HepG2 (cell line): ENCODE results near the gene GPR15LG. TPM values are rescaled to one million over a fixed set of nuclear protein-coding genes. Genes with fewer than 3 reads are reported as not detected.

ENCODE experiments used
- ATAC-seq: fragments of 200-7000 bp; cut with Tn5 transposase; 3 replicates; pipeline ENCODE4 v1.9.1; 2020; ENCODE audit warnings: mild to moderate bottlenecking, moderate library complexity
- BruUV-seq: library from RNA; stranded (reverse); fragments of 400-500 nt; replicated peaks from 2 replicates; lab custom pipeline; 2021; lab: Mats Ljungman, UMichigan
- CTCF ChIA-PET: fragments of 300-600 bp; formaldehyde crosslinking; extraction: SDS; loops from one replicate; lab custom pipeline; 2021; ENCODE audit warnings: low total read pairs, inconsistent platforms, low intra/inter-chr PET ratio; lab: Yijun Ruan, JAX
- POLR2A ChIA-PET: fragments of 350-600 bp; sonication (Branson Sonifier 250); formaldehyde crosslinking; loops from one replicate; lab custom pipeline; 2020; ENCODE audit warnings: antibody characterized with exemption, inconsistent platforms; lab: Yijun Ruan, JAX
- DNase-seq: peaks from one replicate; pipeline ENCODE4 v3.0.0-alpha.2; 2015; ENCODE audit warnings: low spot score
- FAIRE-seq: peaks from 3 replicates; lab custom pipeline; 2011; peaks lifted over from hg19 to GRCh38; lab: Jason Lieb, UNC
- H2AFZ ChIP-seq: one replicate; pipeline ENCODE4 v1.6.1; 2011; ENCODE audit warnings: low read length, inconsistent platforms
- H3K27ac ChIP-seq: fragments of 300-600 bp; 3 replicates; pipeline ENCODE4 v1.8.0; 2011; ENCODE audit warnings: mixed run types, mild to moderate bottlenecking, mixed read lengths, low read length, inconsistent platforms; ENCODE audit not compliant: insufficient read depth; ENCODE audit errors: extremely low read length
- H3K27me3 ChIP-seq, 2 experiments: fragments of 200-600 bp in 1 of 2; 2 replicates in 1 of 2; 3 replicates in 1 of 2; pipeline versions ENCODE4 v1.6.0 to v1.8.0; 2011; ENCODE audit warnings: low read length in 2 of 2, mild to moderate bottlenecking in 2 of 2, moderate library complexity in 2 of 2, inconsistent platforms in 1 of 2; ENCODE audit not compliant: insufficient read depth in 2 of 2, control insufficient read depth in 1 of 2
- H3K36me3 ChIP-seq, 2 experiments: fragments of 200-600 bp in 1 of 2; replicated peaks in 1 of 2; 2 replicates in 1 of 2; 3 replicates in 1 of 2; pipeline versions ENCODE4 v1.5.1 to v1.8.0; 2011; ENCODE audit warnings: low read length in 2 of 2, inconsistent platforms in 1 of 2; ENCODE audit not compliant: insufficient read depth in 2 of 2, control insufficient read depth in 1 of 2
- H3K4me1 ChIP-seq: 2 replicates; pipeline ENCODE4 v1.5.1; 2012; ENCODE audit warnings: low read length, inconsistent platforms; ENCODE audit not compliant: insufficient read depth
- H3K4me2 ChIP-seq: 2 replicates; pipeline ENCODE4 v1.6.0; 2011; ENCODE audit warnings: low read depth, low read length, inconsistent platforms
- H3K4me3 ChIP-seq, 3 experiments: fragments of 200-600 bp in 1 of 3; sonication (generic), shearing (Covaris generic) in 1 of 3; replicated peaks in 1 of 3; 2 replicates each; pipeline ENCODE4 v1.5.1; 2011 to 2016; ENCODE audit warnings: low read length in 3 of 3, inconsistent platforms in 2 of 3, low read depth in 2 of 3, mild to moderate bottlenecking in 2 of 3, control low read depth in 1 of 3, mixed read lengths in 1 of 3; ENCODE audit not compliant: insufficient read depth in 1 of 3
- H3K79me2 ChIP-seq: one replicate; pipeline ENCODE4 v1.6.1; 2011; ENCODE audit warnings: low read length, inconsistent platforms; ENCODE audit not compliant: insufficient read depth
- H3K9ac ChIP-seq: 2 replicates; pipeline ENCODE4 v1.6.0; 2011; ENCODE audit warnings: mild to moderate bottlenecking, low read depth, low read length, inconsistent platforms; ENCODE audit not compliant: insufficient read depth
- H3K9me3 ChIP-seq: 2 replicates; pipeline ENCODE4 v1.5.1; 2012; ENCODE audit warnings: mild to moderate bottlenecking, low read length
- H4K20me1 ChIP-seq: 2 replicates; pipeline ENCODE4 v1.6.0; 2011; ENCODE audit warnings: inconsistent platforms, mild to moderate bottlenecking, low read length, moderate library complexity; ENCODE audit not compliant: insufficient read depth
- AKAP8 ChIP-seq: sonication (generic); formaldehyde crosslinking; IDR thresholded peaks from 2 replicates; pipeline ENCODE4 v1.5.1; 2020; ENCODE audit warnings: mild to moderate bottlenecking, missing genetic modification reagents
- FOXP1 ChIP-seq, 2 experiments: fragments of 450-650 bp in 1 of 2; IDR thresholded peaks; 2 replicates each; pipeline ENCODE4 v1.6.1; 2017 to 2018; ENCODE audit warnings: antibody characterized with exemption in 1 of 2
- HES4 ChIP-seq: sonication (generic); formaldehyde crosslinking; IDR thresholded peaks from 2 replicates; pipeline ENCODE4 v1.9.0; 2021; ENCODE audit warnings: mild to moderate bottlenecking, missing genetic modification reagents, borderline replicate concordance
- KLF16 ChIP-seq, 2 experiments: sonication (generic) in 1 of 2; formaldehyde crosslinking in 1 of 2; IDR thresholded peaks; 2 replicates each; pipeline versions ENCODE4 v1.6.1 to v1.8.0; 2016 to 2023; ENCODE audit warnings: missing genetic modification reagents in 2 of 2, missing compliant biosample characterization in 1 of 2
- MLLT10 ChIP-seq: sonication (generic); formaldehyde crosslinking; IDR thresholded peaks from 2 replicates; pipeline ENCODE4 v1.4.0; 2020; ENCODE audit warnings: missing genetic modification reagents
- MNT ChIP-seq: fragments of 450-650 bp; IDR thresholded peaks from 2 replicates; pipeline ENCODE4 v1.6.1; 2016
- PHF5A ChIP-seq: IDR thresholded peaks from one replicate; pipeline ENCODE4 v1.6.1; 2018; ENCODE audit warnings: low read depth, missing genetic modification reagents; ENCODE audit not compliant: unreplicated experiment
- ZBTB3 ChIP-seq: sonication (generic); formaldehyde crosslinking; IDR thresholded peaks from 2 replicates; pipeline ENCODE4 v1.4.0; 2020; ENCODE audit warnings: low read depth, mild to moderate bottlenecking, moderate library complexity, missing genetic modification reagents, borderline replicate concordance
- ZKSCAN1 ChIP-seq: fragments of 150-350 bp; IDR thresholded peaks from 2 replicates; pipeline ENCODE4 v1.6.1; 2014; ENCODE audit warnings: low read length
- ZNF670 ChIP-seq: sonication (generic); formaldehyde crosslinking; IDR thresholded peaks from 2 replicates; pipeline ENCODE4 v1.8.0; 2022; ENCODE audit warnings: mild to moderate bottlenecking, missing genetic modification reagents, borderline replicate concordance
- ZNF772 ChIP-seq: sonication (generic); formaldehyde crosslinking; IDR thresholded peaks from 2 replicates; pipeline ENCODE4 v1.5.0; 2020; ENCODE audit warnings: mild to moderate bottlenecking, missing genetic modification reagents
- ZNF879 ChIP-seq: sonication (generic); formaldehyde crosslinking; IDR thresholded peaks from 2 replicates; pipeline ENCODE4 v1.8.1; 2023; ENCODE audit warnings: missing genetic modification reagents
- WGBS: methylation state at CpG from one replicate; pipeline ENCODE4 v1.1.6; 2017; ENCODE audit warnings: low lambda C conversion rate; 5-methylcytosine and 5-hydroxymethylcytosine counted together
- in situ Hi-C: cut with HindIII; loops from 2 replicates; pipeline ENCODE4 v1.10.0; 2017; ENCODE audit warnings: low pct_unique_long_range_greater_than_20kb; ENCODE audit not compliant: extremely low pct_ligation_motif_present
- intact Hi-C: fragments of 100-400 bp; cut with micrococcal nuclease; formaldehyde crosslinking; loops from one replicate; pipeline ENCODE4 v1.10.0; 2022; ENCODE audit not compliant: unreplicated experiment
- polyA plus RNA-seq, 8 experiments: library from polyadenylated mRNA; depleted of rRNA in 3 of 8; stranded (reverse) in 7 of 8; unstranded in 1 of 8; fragments of >200 nt; fragmentation: Illumina TruSeq in 4 of 8; extraction: Trizol in 4 of 8; gene quantifications; 2 replicates each; pipeline versions ENCODE4 v1.2.1 to v1.2.3, GENCODE V29; 2011 to 2016; ENCODE audit warnings: low read depth in 4 of 8, missing spikeins in 1 of 8, mixed read lengths in 1 of 8; ENCODE audit not compliant: insufficient read depth in 1 of 8
- total RNA-seq, 5 experiments: library from RNA; depleted of rRNA; stranded (reverse); fragments of >200 nt; fragmentation: Illumina TruSeq; extraction: Trizol; gene quantifications; 2 replicates each; pipeline ENCODE4 v1.2.3, GENCODE V29; 2016; ENCODE audit warnings: low read depth in 1 of 5

GPR15LG gene
- total and polyA plus RNA-seq, 2 of the 13 experiments (the other 11 are each of a cell fraction or from before 2014, with no cell fraction given): not detected

DNA sequence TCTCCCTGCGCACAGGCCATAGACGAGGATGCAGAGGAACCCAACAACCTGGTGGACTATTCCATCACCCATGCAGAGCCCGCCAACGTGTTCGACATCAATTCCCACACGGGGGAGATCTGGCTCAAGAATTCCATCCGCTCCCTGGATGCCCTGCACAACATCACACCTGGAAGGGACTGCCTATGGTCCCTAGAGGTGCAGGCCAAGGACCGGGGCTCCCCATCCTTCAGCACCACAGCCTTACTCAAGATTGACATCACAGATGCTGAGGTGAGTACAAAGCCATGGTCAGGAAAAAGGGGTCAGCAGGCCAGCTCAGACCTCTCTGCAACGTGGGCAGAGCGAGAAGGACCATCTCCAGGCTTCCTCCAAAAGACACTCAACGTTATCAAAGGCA is 39.5 kb downstream of the GPR15LG start:
- ChIA-PET CTCF (no interaction called here), POLR2A (no interaction called here)
- Histone ChIP-seq H3K9ac (no peak overlapping the region), H2AFZ (no peak overlapping the region), H3K27ac (no peak overlapping the region), H3K4me1 (no peaks in the 10 kb centered on the region), H3K36me3 (no peaks in the 10 kb centered on the region), H3K4me3 (no peak overlapping the region), H3K9me3 (no peaks in the 10 kb centered on the region), H3K4me2 (no peak overlapping the region), H3K79me2 (no peaks in the 10 kb centered on the region), H3K27me3 (no peaks in the 10 kb centered on the region; a peak in 1 of 5 replicates), H4K20me1 (no peaks in the 10 kb centered on the region)
- 27% methylated on average over 11 of the region's 11 CpGs for WGBS
- intact Hi-C loops: no loop called here
- FAIRE-seq (no peak), ATAC-seq (no peak), DNase-seq (no peak)
- no TSS peak for BruUV-seq
- in situ Hi-C loops: no loop called here
- TF ChIP-seq FOXP1 (IDR thresholded peaks at IDR 0.05) (no peak), FOXP1 (CRISPR knock-in tag; IDR thresholded peaks at IDR 0.05) (no peak)

GRCh38 chr10:84214046-84214572 is 40.5 kb downstream of the GPR15LG start:
- Histone ChIP-seq H2AFZ (no peak overlapping the region), H4K20me1 (no peaks in the 10 kb centered on the region), H3K27me3 (no peaks in the 10 kb centered on the region; a peak in 1 of 5 replicates), H3K27ac (no peak overlapping the region), H3K4me1 (no peaks in the 10 kb centered on the region), H3K79me2 (no peaks in the 10 kb centered on the region), H3K9ac (no peak overlapping the region), H3K4me2 (no peak overlapping the region), H3K4me3 (no peak overlapping the region), H3K36me3 (no peaks in the 10 kb centered on the region), H3K9me3 (no peaks in the 10 kb centered on the region; the same call in 1 of the 2 replicates)
- FAIRE-seq (no peak), ATAC-seq (no peak; the same call in 2 of the 3 replicates), DNase-seq (no peak)
- no peak for TF ChIP-seq ZNF772
- TF ChIP-seq ZNF670 (CRISPR knock-in tag): no peak
- no peak for TF ChIP-seq ZKSCAN1
- no peak for TF ChIP-seq ZBTB3 (CRISPR knock-in tag)
- TF ChIP-seq MNT: no peak
- TF ChIP-seq PHF5A: no peak
- no peak for TF ChIP-seq MLLT10 (CRISPR knock-in tag)
- no peak for TF ChIP-seq ZNF879 (CRISPR knock-in tag)
- no peak for TF ChIP-seq KLF16 (CRISPR knock-in tag; IDR thresholded peaks at IDR 0.05)
- no peak for TF ChIP-seq HES4
- no peak for TF ChIP-seq AKAP8 (CRISPR knock-in tag)
- 64% methylated on average over 17 of the region's 25 CpGs for WGBS
- ChIA-PET POLR2A (interaction anchor here (1.4 kb wide), 1 partner anchor 74 kb away, joined by 3 read pairs; no protein-coding TSS in a partner anchor), CTCF (no interaction called here)
- in situ Hi-C loops: no loop called here
- no TSS peak for BruUV-seq
- intact Hi-C loops: no loop called here
